Endodermal cell (in vitro differentiated cells): ENCODE results near the gene LZTR1. TPM values are rescaled to one million over a fixed set of nuclear protein-coding genes. Genes with fewer than 3 reads are reported as not detected.
A peak's percentile ranks its signal among the peaks of the same experiment; 100 is the strongest.

ENCODE experiments used
- DNase-seq: peaks from one replicate; pipeline ENCODE4 v3.0.0-alpha.2; 2017
- H3K27ac ChIP-seq: 2 replicates; pipeline ENCODE4 v1.5.1; 2013; ENCODE audit warnings: mild to moderate bottlenecking, low read depth, low read length, moderate library complexity
- H3K27me3 ChIP-seq: 2 replicates; pipeline ENCODE4 v1.6.1; 2013; ENCODE audit warnings: mild to moderate bottlenecking, low read length, moderate library complexity; ENCODE audit not compliant: insufficient read depth, control insufficient read depth, poor library complexity, severe bottlenecking
- H3K36me3 ChIP-seq: 2 replicates; pipeline ENCODE4 v1.7.0; 2013; ENCODE audit warnings: mild to moderate bottlenecking, low read length, moderate library complexity; ENCODE audit not compliant: control insufficient read depth, insufficient read depth
- H3K4me1 ChIP-seq: one replicate; pipeline ENCODE4 v1.7.0; 2013; ENCODE audit warnings: low read length; ENCODE audit not compliant: control insufficient read depth, insufficient read depth
- H3K4me3 ChIP-seq: 2 replicates; pipeline ENCODE4 v1.5.1; 2013; ENCODE audit warnings: mild to moderate bottlenecking, low read length, moderate library complexity
- H3K9ac ChIP-seq: 2 replicates; pipeline ENCODE4 v1.6.1; 2013; ENCODE audit warnings: mild to moderate bottlenecking, low read length, moderate library complexity; ENCODE audit not compliant: poor library complexity, severe bottlenecking; ENCODE audit errors: extremely low read depth
- H3K9me3 ChIP-seq: 2 replicates; pipeline ENCODE4 v1.6.1; 2013; ENCODE audit warnings: mild to moderate bottlenecking, low read length, moderate library complexity; ENCODE audit not compliant: control insufficient read depth
- H3K27ac Mint-ChIP-seq: 2 replicates; pipeline ENCODE4 v1.8.0; 2020; ENCODE audit warnings: mixed read lengths
- H3K27me3 Mint-ChIP-seq: 2 replicates; pipeline ENCODE4 v1.8.0; 2021; ENCODE audit warnings: mild to moderate bottlenecking, mixed read lengths; ENCODE audit not compliant: insufficient read depth
- H3K36me3 Mint-ChIP-seq: 2 replicates; pipeline ENCODE4 v1.8.0; 2020; ENCODE audit warnings: low read depth, mixed read lengths
- H3K4me1 Mint-ChIP-seq: 2 replicates; pipeline ENCODE4 v1.8.0; 2020; ENCODE audit warnings: mixed read lengths
- H3K4me3 Mint-ChIP-seq: 2 replicates; pipeline ENCODE4 v1.8.0; 2020; ENCODE audit warnings: mild to moderate bottlenecking, moderate library complexity, mixed read lengths
- H3K9me3 Mint-ChIP-seq: 2 replicates; pipeline ENCODE4 v1.8.0; 2020; ENCODE audit warnings: mild to moderate bottlenecking, mixed read lengths
- CTCF ChIP-seq: fragments of 200-600 bp; sonication (generic); conservative IDR thresholded peaks from 2 replicates; pipeline ENCODE4 v1.5.0; 2021; ENCODE audit warnings: antibody characterized with exemption, mild to moderate bottlenecking
- WGBS, 2 experiments: methylation state at CpG; one replicate each; pipeline versions ENCODE4 v1.1.5 to v1.1.7; 2013; ENCODE audit warnings: missing lambda C conversion rate in 2 of 2, mixed read lengths in 1 of 2; ENCODE audit not compliant: insufficient coverage in 1 of 2, insufficient read length in 1 of 2; 5-methylcytosine and 5-hydroxymethylcytosine counted together
- total RNA-seq, 2 donors: library from RNA; stranded (reverse); fragmentation: NEBNext Ultra II Directional in 1 of 2; extraction: Animal tissue kit (Norgen Biotek cat#: 25700) in 1 of 2; gene quantifications; 2 replicates in 1 of 2; 3 replicates in 1 of 2; pipeline ENCODE4 v1.2.1, GENCODE V29; 2021

The LZTR1 gene
- total RNA-seq, 2 donors from 2014 or later, result 56.5 to 73.2 TPM

DNA sequence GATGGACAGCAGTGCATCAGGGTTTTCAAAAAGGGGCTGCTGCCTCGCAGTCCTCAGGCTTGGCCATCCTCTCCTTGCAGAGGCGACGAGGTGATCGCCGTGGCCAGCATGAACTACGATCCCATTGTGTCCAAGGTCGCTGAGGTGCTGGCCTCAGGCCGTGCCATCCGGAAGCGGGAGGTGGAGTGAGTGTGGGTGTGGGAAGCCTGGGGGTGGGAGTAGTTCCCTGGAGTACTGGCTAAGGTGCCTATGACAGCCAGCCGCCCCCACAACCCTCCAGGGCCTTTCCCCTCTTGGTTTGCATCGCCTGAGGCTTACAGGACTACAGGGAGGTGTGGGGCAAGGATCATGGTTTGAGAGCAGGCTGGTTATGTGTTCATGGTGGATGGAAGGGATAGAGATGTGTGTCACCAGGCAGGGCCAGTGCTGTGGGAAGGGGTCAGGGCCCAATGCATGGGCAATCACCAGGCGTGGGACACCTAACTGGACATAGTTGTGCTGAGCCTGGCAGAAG is 2.1 kb upstream of the LZTR1 start:
- no peak overlapping the region for H3K4me3 ChIP-seq
- H3K27ac Mint-ChIP-seq, result peak overlapping the region; percentile 91
- H3K27ac ChIP-seq, result no peak overlapping the region
- H3K9ac ChIP-seq, result no peak overlapping the region
- peaks cover 14% of the 10 kb centered on the region for H3K9me3 Mint-ChIP-seq
- peak overlapping the region; percentile 92 for H3K4me3 Mint-ChIP-seq
- H3K27me3 Mint-ChIP-seq, result peaks cover 50% of the 10 kb centered on the region
- H3K27me3 ChIP-seq, result peaks cover 23% of the 10 kb centered on the region
- TF ChIP-seq CTCF, result no peak
- peaks cover 8% of the 10 kb centered on the region for H3K36me3 ChIP-seq
- peaks cover 11% of the 10 kb centered on the region for H3K9me3 ChIP-seq
- DNase-seq, result no peak
- peaks cover 27% of the 10 kb centered on the region for H3K4me1 Mint-ChIP-seq
- H3K36me3 Mint-ChIP-seq, result peaks cover 4% of the 10 kb centered on the region
- WGBS, 2 experiments, result 83 to 93% methylated on average over 3 to 13 of the region's 13 CpGs
- H3K4me1 ChIP-seq, result no peaks in the 10 kb centered on the region

DNA sequence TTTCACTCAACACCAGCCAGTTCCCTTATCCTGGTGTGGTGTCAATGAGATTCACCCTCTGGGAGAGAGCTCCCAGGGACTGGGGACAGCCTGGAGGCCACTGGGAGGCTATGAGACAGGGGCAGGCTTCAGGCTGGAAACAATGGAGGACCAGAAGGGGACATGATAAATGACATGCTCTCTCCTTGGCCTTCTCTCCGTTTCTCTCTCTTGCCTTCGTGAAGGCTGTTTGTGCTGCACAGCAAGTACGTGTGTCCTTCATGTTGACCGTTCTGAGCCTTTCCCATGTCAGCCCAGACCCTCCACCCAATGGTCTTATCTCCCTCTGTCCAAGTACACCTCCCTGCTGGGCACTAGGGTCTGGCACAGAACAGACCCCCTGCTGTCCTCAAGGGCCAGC is 1.6 kb upstream of the LZTR1 start:
- H3K4me3 ChIP-seq, result no peak overlapping the region
- H3K4me3 Mint-ChIP-seq, result peak overlapping the region; percentile 92
- WGBS, 2 experiments, result 91 to 97% methylated on average over 4 of the region's 4 CpGs
- H3K27me3 Mint-ChIP-seq, result peaks cover 44% of the 10 kb centered on the region
- H3K9me3 Mint-ChIP-seq, result peaks cover 14% of the 10 kb centered on the region
- H3K27me3 ChIP-seq, result peaks cover 22% of the 10 kb centered on the region
- DNase-seq, result no peak
- no peak for TF ChIP-seq CTCF
- no peak overlapping the region for H3K9ac ChIP-seq
- peaks cover 11% of the 10 kb centered on the region for H3K36me3 ChIP-seq
- peaks cover 4% of the 10 kb centered on the region for H3K36me3 Mint-ChIP-seq
- no peaks in the 10 kb centered on the region for H3K4me1 ChIP-seq
- H3K4me1 Mint-ChIP-seq, result peaks cover 27% of the 10 kb centered on the region
- no peak overlapping the region for H3K27ac Mint-ChIP-seq
- H3K9me3 ChIP-seq, result peaks cover 11% of the 10 kb centered on the region
- H3K27ac ChIP-seq, result no peak overlapping the region

- peak overlapping the region; percentile 75 for H3K27ac Mint-ChIP-seq
- Histone ChIP-seq H3K4me3 (peak overlapping the region; percentile 94), H3K4me1 (no peaks in the 10 kb centered on the region), H3K36me3 (peaks cover 16% of the 10 kb centered on the region), H3K9me3 (peaks cover 11% of the 10 kb centered on the region), H3K9ac (peak overlapping the region; percentile 67), H3K27me3 (peaks cover 16% of the 10 kb centered on the region), H3K27ac (peak overlapping the region; percentile 76)
- peaks cover 14% of the 10 kb centered on the region for H3K9me3 Mint-ChIP-seq
- H3K36me3 Mint-ChIP-seq, result peaks cover 10% of the 10 kb centered on the region
- H3K4me1 Mint-ChIP-seq, result peaks cover 27% of the 10 kb centered on the region
- WGBS, 2 experiments, result 70 to 83% methylated on average over 4 to 10 of the region's 10 CpGs
- peaks cover 38% of the 10 kb centered on the region for H3K27me3 Mint-ChIP-seq
- peak overlapping the region; percentile 92 for H3K4me3 Mint-ChIP-seq
- no peak for TF ChIP-seq CTCF
- no peak for DNase-seq
These were observed 967 bp upstream of the LZTR1 start for GRCh38 chr22:20980938-20981722.
